Peyer's patch (tissue), 4 donors: Measurements from ENCODE around the gene RRP12. TPM values are rescaled to one million over a fixed set of nuclear protein-coding genes. Genes with fewer than 3 reads are reported as not detected.

Experiments used
- DNase-seq, 3 donors: peaks; one replicate each; pipeline ENCODE4 v3.0.0-alpha.2; 2017 to 2019
- H3K27ac ChIP-seq, 4 donors: fragments of 200-600 bp; sonication (generic); one replicate each; pipeline ENCODE4 v1.5.1; 2016 to 2019
- H3K27me3 ChIP-seq, 2 donors: fragments of 200-600 bp; sonication (generic); one replicate each; pipeline ENCODE4 v1.5.1; 2019
- H3K36me3 ChIP-seq, 3 donors: fragments of 200-600 bp; sonication (generic); one replicate each; pipeline ENCODE4 v1.5.1; 2016 to 2019
- H3K4me1 ChIP-seq, 4 donors: fragments of 200-600 bp; sonication (generic); one replicate each; pipeline ENCODE4 v1.5.1; 2016 to 2019
- H3K4me3 ChIP-seq, 4 donors: fragments of 200-600 bp; sonication (generic); 1 replicate in 3 of 4; 2 replicates in 1 of 4; pipeline ENCODE4 v1.5.1; 2016 to 2019; ENCODE audit warnings: mild to moderate bottlenecking in 1 of 4
- H3K9me3 ChIP-seq, 4 donors: fragments of 200-600 bp; sonication (generic); one replicate each; pipeline ENCODE4 v1.5.1; 2016 to 2019; ENCODE audit warnings: mild to moderate bottlenecking in 1 of 4
- POLR2A ChIP-seq, 2 donors: fragments of 450-650 bp; IDR thresholded peaks; one replicate each; pipeline ENCODE4 v1.5.1; 2017; ENCODE audit warnings: antibody characterized with exemption in 2 of 2, mild to moderate bottlenecking in 2 of 2, moderate library complexity in 2 of 2
- total RNA-seq, 4 donors: library from RNA; depleted of rRNA; stranded (reverse); fragments of >200 nt; gene quantifications; one replicate each; pipeline ENCODE4 v1.1.0, GENCODE V29; 2016
- TF ChIP-seq, protein P1 (sequence below), 6 experiments: fragments of 450-650 bp in 4 of 6; fragments of 200-600 bp in 2 of 6; sonication (generic) in 1 of 6; IDR thresholded peaks; one replicate each; pipeline ENCODE4 v1.5.1; 2017 to 2019; ENCODE audit warnings: antibody characterized with exemption in 6 of 6, mild to moderate bottlenecking in 3 of 6, moderate library complexity in 1 of 6

RRP12 gene
- total RNA-seq, 4 donors from 2014 or later, result 9.1 to 42.9 (median 22.5) TPM

DNA sequence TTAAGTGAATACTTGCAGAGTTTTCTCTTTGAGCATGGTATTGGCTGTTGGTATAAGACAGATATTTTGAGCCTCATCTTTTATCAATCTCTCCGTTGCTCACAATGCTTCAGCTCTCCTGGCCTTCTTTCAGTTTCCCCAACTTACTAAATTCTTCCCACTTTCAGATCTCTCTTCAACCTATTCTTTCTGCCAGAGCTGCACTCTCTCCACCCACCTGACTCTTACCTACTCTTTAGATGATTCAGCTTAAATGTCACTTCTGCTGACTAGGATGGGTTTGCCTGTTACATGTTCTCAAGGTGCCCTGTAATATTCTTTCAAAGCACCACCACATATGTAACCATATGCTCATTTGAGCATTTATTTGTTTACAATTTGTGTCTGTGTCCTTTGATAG, 43.1 kb upstream of the RRP12 start:
- H3K4me1 ChIP-seq, result peaks cover 0 to 31% (median 12%) of the 10 kb centered on the region in 4 donors
- H3K27ac ChIP-seq, result no peak overlapping the region
- H3K27me3 ChIP-seq, result no peaks in the 10 kb centered on the region
- H3K36me3 ChIP-seq, result peaks cover 0 to 26% (median 0%) of the 10 kb centered on the region in 3 donors
- TF ChIP-seq, protein P1, sequence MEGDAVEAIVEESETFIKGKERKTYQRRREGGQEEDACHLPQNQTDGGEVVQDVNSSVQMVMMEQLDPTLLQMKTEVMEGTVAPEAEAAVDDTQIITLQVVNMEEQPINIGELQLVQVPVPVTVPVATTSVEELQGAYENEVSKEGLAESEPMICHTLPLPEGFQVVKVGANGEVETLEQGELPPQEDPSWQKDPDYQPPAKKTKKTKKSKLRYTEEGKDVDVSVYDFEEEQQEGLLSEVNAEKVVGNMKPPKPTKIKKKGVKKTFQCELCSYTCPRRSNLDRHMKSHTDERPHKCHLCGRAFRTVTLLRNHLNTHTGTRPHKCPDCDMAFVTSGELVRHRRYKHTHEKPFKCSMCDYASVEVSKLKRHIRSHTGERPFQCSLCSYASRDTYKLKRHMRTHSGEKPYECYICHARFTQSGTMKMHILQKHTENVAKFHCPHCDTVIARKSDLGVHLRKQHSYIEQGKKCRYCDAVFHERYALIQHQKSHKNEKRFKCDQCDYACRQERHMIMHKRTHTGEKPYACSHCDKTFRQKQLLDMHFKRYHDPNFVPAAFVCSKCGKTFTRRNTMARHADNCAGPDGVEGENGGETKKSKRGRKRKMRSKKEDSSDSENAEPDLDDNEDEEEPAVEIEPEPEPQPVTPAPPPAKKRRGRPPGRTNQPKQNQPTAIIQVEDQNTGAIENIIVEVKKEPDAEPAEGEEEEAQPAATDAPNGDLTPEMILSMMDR (IDR thresholded peaks at IDR 0.05), result no peak
- TF ChIP-seq POLR2A (IDR thresholded peaks at IDR 0.05), result no peak
- H3K4me3 ChIP-seq, result no peak overlapping the region
- no peak for DNase-seq
- H3K9me3 ChIP-seq, result no peaks in the 10 kb centered on the region

GRCh38 chr10:97442277-97442676, 41.1 kb upstream of the RRP12 start:
- H3K27me3 ChIP-seq, result no peaks in the 10 kb centered on the region
- peaks cover 0 to 46% (median 0%) of the 10 kb centered on the region in 3 donors for H3K36me3 ChIP-seq
- H3K27ac ChIP-seq, result no peak overlapping the region
- TF ChIP-seq, protein P1 (IDR thresholded peaks at IDR 0.05), result no peak
- no peak for TF ChIP-seq POLR2A (IDR thresholded peaks at IDR 0.05)
- no peaks in the 10 kb centered on the region for H3K9me3 ChIP-seq
- no peak for DNase-seq
- H3K4me3 ChIP-seq, result no peak overlapping the region
- peaks cover 0 to 16% (median 12%) of the 10 kb centered on the region in 4 donors for H3K4me1 ChIP-seq

- no peak for DNase-seq
- Histone ChIP-seq H3K4me1 (no peaks in the 10 kb centered on the region), H3K9me3 (no peaks in the 10 kb centered on the region), H3K4me3 (no peak overlapping the region), H3K27ac (no peak overlapping the region), H3K36me3 (peaks cover 0 to 88% (median 0%) of the 10 kb centered on the region in 3 donors), H3K27me3 (no peaks in the 10 kb centered on the region)
- TF ChIP-seq POLR2A (IDR thresholded peaks at IDR 0.05), result no peak
- TF ChIP-seq, protein P1 (IDR thresholded peaks at IDR 0.05), result no peak
These were observed 34.1 kb upstream of the RRP12 start for GRCh38 chr10:97435211-97435610.

DNA sequence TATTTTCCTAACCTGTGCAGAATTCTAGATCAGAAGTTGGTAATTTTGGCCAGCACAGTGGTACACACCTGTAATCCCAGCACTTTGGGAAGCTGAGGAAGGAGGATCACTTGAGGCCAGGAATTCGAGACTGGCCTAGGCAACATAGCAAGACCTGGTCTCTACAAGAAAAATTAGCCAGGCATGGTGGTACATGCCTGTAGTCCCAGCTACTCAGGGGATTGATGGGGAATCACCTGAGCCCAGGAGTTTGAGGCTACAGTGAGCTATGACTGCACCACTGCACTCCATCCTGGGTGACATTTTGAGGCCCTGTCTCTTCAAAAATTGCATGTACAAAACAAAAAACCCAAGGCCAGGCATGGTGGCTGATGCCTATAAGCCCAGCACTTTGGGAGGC, 33.4 kb upstream of the RRP12 start:
- Histone ChIP-seq H3K27ac (no peak overlapping the region), H3K4me3 (no peak overlapping the region), H3K9me3 (no peaks in the 10 kb centered on the region), H3K4me1 (no peaks in the 10 kb centered on the region), H3K36me3 (peaks cover 0 to 90% (median 0%) of the 10 kb centered on the region in 3 donors), H3K27me3 (no peaks in the 10 kb centered on the region)
- no peak for DNase-seq
- no peak for TF ChIP-seq POLR2A (IDR thresholded peaks at IDR 0.05)
- TF ChIP-seq, protein P1 (IDR thresholded peaks at IDR 0.05), result no peak

DNA sequence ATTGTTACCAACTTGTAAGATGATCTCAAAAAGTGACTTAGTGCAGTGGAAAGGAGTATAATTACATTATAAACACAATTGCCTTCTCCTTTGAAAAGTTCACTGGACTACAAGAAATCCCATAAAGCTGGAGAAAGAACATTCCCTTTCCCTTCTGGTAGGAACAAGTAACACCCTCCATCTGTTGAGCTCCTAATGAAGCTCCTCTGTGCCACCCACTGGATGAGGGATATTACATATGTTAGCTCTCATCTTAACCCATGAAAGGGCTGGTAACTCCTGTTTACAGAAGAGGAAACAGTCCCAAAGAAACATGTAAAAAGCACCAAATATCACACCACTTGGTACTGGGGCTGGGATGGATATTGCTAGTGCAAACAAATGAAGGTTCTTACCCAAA, 32.9 kb upstream of the RRP12 start:
- Histone ChIP-seq H3K9me3 (no peaks in the 10 kb centered on the region), H3K27ac (no peak overlapping the region), H3K4me3 (no peak overlapping the region), H3K4me1 (no peaks in the 10 kb centered on the region), H3K36me3 (peaks cover 0 to 90% (median 0%) of the 10 kb centered on the region in 3 donors), H3K27me3 (no peaks in the 10 kb centered on the region)
- DNase-seq, result no peak
- TF ChIP-seq POLR2A (IDR thresholded peaks at IDR 0.05), result no peak
- TF ChIP-seq, protein P1 (IDR thresholded peaks at IDR 0.05), result no peak

GRCh38 chr10:97428572-97428981, 27.4 kb upstream of the RRP12 start:
- H3K9me3 ChIP-seq, result no peaks in the 10 kb centered on the region
- H3K27ac ChIP-seq, result peak overlapping the region; percentile 21 to 88 (median 82)
- TF ChIP-seq, protein P1 (IDR thresholded peaks at IDR 0.05), result no peak
- TF ChIP-seq POLR2A (IDR thresholded peaks at IDR 0.05), result no peak
- H3K4me3 ChIP-seq, result peak overlapping the region in 2 of 4 donors; percentile 4 to 80
- H3K36me3 ChIP-seq, result peaks cover 0 to 37% (median 0%) of the 10 kb centered on the region in 3 donors
- DNase-seq, result no peak
- no peaks in the 10 kb centered on the region for H3K27me3 ChIP-seq
- H3K4me1 ChIP-seq, result peaks cover 0 to 19% (median 9%) of the 10 kb centered on the region in 4 donors
